ENCODE results near the gene PTTG1IP. TPM values are rescaled to one million over a fixed set of nuclear protein-coding genes. Genes with fewer than 3 reads are reported as not detected.
A peak's percentile ranks its signal among the peaks of the same experiment; 100 is the strongest.
"Not testable (repeated sequence)": the region's sequence is repeated elsewhere in the genome, so short reads cannot be mapped to it uniquely, and the experiment has no call there.

The PTTG1IP gene
- total RNA-seq, 2 experiments from 2014 or later, result 60.7 to 61.8 TPM

- no peak overlapping the region for H3K4me3 Mint-ChIP-seq
- TF ChIP-seq CTCF (IDR thresholded peaks at IDR 0.05), result no peak
- peaks cover 21% of the 10 kb centered on the region for H3K4me1 Mint-ChIP-seq (ENCODE audit: low read depth)
- H3K9me3 Mint-ChIP-seq, result no peaks in the 10 kb centered on the region
- H3K27ac Mint-ChIP-seq, result peak overlapping the region; percentile 16
- CTCF ChIA-PET, result interaction anchor here (1.2 to 1.6 kb wide), 3 partner anchors 9 to 91 kb away, joined by 4 to 5 read pairs (median 5); no protein-coding TSS in a partner anchor
- POLR2A ChIA-PET, result interaction anchor here (0.8 to 19.2 kb wide), 4 partner anchors 9 to 33 kb away, joined by 3 to 166 read pairs (median 4); partner anchors contain the start of gene PTTG1IP
- intact Hi-C loops (cut with micrococcal nuclease), result no loop called here
- H3K36me3 Mint-ChIP-seq (ENCODE audit: low read depth), result peaks cover 12% of the 10 kb centered on the region
- no peak for DNase-seq
- ATAC-seq, result peak; percentile 7
- no peaks in the 10 kb centered on the region for H3K27me3 Mint-ChIP-seq
Measured at GRCh38 chr21:44884097-44884496, 10.6 kb upstream of the PTTG1IP start.

DNA sequence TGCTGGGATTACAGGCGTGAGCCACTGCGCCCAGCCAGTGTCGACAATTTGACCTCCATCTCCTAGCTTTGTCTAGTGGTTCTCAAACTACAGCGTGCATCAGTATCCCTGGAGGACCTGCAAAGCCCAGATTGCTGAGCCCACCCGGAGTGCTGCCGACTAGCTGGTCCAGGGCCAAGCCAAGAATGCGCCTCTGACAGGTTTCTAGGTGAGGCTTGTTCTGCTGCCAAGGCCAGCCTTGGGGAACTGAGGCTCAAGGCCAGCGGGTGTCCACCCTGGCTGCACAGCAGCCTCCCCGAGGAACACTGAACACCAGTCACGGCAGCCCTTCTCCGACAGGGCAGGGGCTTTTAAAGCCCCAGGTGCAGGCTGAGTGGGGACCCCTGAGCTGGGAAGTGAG lies 9.8 kb upstream of the PTTG1IP start:
- no peak for TF ChIP-seq CTCF (IDR thresholded peaks at IDR 0.05)
- no peaks in the 10 kb centered on the region for H3K27me3 Mint-ChIP-seq
- no peaks in the 10 kb centered on the region for H3K9me3 Mint-ChIP-seq
- H3K36me3 Mint-ChIP-seq (ENCODE audit: low read depth), result peaks cover 9% of the 10 kb centered on the region
- no peak for DNase-seq
- ChIA-PET CTCF (interaction anchor here (1.1 to 1.6 kb wide), 4 partner anchors 8 to 90 kb away, joined by 3 to 6 read pairs (median 4); no protein-coding TSS in a partner anchor), POLR2A (interaction anchor here (1.0 to 19.2 kb wide), 4 partner anchors 9 to 36 kb away, joined by 4 to 166 read pairs (median 4); no protein-coding TSS in a partner anchor)
- no peak overlapping the region for H3K4me3 Mint-ChIP-seq
- peaks cover 21% of the 10 kb centered on the region for H3K4me1 Mint-ChIP-seq (ENCODE audit: low read depth)
- no peak overlapping the region for H3K27ac Mint-ChIP-seq
- intact Hi-C loops (cut with micrococcal nuclease), result no loop called here
- no peak for ATAC-seq

DNA sequence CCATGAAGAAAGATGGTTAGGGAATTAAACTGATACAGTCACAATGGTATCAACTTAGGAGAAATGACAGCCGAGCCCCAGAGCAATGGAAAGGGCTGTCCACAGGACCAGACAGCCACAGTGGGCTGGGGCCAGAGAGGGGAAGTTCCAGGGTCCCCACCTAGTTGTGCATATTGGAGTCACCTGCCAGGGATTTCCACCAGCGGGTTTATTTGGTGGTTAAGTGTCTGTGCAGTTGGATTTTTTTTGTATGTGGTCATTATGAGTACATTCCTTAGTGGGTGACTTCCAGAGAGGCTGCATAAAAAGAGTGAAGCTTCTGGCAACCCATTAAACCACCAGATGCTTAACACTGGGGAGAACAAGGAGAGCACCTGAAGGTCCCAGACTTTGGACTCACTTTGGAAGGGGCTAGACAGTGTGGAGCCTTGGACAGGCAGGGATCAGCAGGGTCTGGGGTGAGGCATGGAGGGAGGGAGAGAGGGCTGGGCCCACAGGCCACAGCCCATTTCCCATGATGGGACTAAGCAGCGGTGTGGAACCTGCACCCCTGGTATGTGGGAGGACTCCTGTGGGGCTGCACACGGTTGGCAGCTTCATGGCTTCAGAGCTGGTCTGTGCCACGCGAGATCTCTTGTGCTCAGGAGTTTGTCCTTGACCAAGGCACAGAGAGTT lies 7.8 kb upstream of the PTTG1IP start:
- Mint-ChIP-seq H3K4me1 (ENCODE audit: low read depth) (peaks cover 21% of the 10 kb centered on the region), H3K27ac (peak overlapping the region; percentile 76), H3K36me3 (ENCODE audit: low read depth) (peaks cover 3% of the 10 kb centered on the region), H3K27me3 (no peaks in the 10 kb centered on the region), H3K9me3 (no peaks in the 10 kb centered on the region), H3K4me3 (no peak overlapping the region)
- intact Hi-C loops (cut with micrococcal nuclease), result no loop called here
- ChIA-PET POLR2A (interaction anchor here (0.9 to 19.2 kb wide), 4 partner anchors 12 to 66 kb away, joined by 3 to 166 read pairs (median 4); partner anchors contain the start of gene SLX9), CTCF (interaction anchor here (0.8 to 1.4 kb wide), 5 partner anchors 8 to 80 kb away, joined by 3 to 5 read pairs (median 3); partner anchors contain the start of genes PTTG1IP and UBE2G2)
- DNase-seq (no peak), ATAC-seq (peak; percentile 40)
- no peak for TF ChIP-seq CTCF (IDR thresholded peaks at IDR 0.05)

DNA sequence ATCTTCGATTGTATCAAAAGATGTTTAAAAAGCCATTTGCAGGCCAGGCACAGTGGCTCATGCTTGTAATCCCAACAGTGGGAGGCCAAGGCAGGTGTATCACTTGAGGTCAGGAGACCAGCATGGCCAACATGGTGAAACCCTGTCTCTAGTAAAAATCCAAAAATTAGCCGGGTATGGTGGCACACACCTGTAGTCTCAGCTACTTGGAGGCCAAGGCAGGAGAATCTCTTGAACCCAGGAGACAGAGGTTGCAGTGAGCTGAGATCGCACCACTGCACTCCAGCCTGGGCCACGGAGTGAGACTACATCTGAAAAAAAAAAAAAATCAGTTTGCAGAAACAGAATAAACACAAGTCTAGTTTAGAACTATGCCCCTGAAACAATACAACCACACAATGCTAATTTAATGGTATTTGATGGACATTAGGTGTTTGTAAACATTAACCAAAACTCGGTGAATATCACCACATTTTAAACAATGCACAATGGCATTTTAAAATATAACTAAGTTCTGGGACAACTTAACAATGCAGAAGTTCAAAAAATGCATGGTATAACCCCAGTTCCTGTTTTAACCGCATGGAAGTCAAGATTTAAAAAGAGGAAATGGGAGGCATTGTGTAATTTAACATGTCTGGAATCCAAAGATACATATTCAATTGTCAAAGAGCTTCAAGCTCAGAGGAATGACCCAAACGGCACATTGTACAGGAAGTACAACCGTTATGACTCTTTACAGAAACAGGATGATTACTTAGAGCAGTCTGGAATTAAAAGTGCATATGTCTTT lies 7.1 kb upstream of the PTTG1IP start:
- intact Hi-C loops (cut with micrococcal nuclease), result no loop called here
- TF ChIP-seq CTCF (IDR thresholded peaks at IDR 0.05), result no peak
- ChIA-PET CTCF (interaction anchor here (1.4 kb wide), 1 partner anchor 52 kb away, joined by 5 read pairs; no protein-coding TSS in a partner anchor), POLR2A (interaction anchor here (1.1 to 19.2 kb wide), 3 partner anchors 13 to 65 kb away, joined by 3 to 166 read pairs (median 5); partner anchors contain the start of gene SLX9)
- peak; percentile 19 for ATAC-seq
- H3K27ac Mint-ChIP-seq, result peak overlapping the region; percentile 76
- no peak for DNase-seq
- no peaks in the 10 kb centered on the region for H3K36me3 Mint-ChIP-seq (ENCODE audit: low read depth)
- peaks cover 24% of the 10 kb centered on the region for H3K4me1 Mint-ChIP-seq (ENCODE audit: low read depth)
- H3K9me3 Mint-ChIP-seq, result no peaks in the 10 kb centered on the region
- peak overlapping the region; percentile 4 for H3K4me3 Mint-ChIP-seq
- H3K27me3 Mint-ChIP-seq, result no peaks in the 10 kb centered on the region

- H3K36me3 Mint-ChIP-seq (ENCODE audit: low read depth); DNase-seq; H3K4me3 Mint-ChIP-seq; H3K9me3 Mint-ChIP-seq; ATAC-seq; H3K27ac Mint-ChIP-seq; H3K27me3 Mint-ChIP-seq: not testable (repeated sequence)
- peaks cover 29% of the 10 kb centered on the region for H3K4me1 Mint-ChIP-seq (ENCODE audit: low read depth)
- CTCF ChIA-PET, result interaction anchor here (2.0 kb wide), 1 partner anchor 79 kb away, joined by 8 read pairs; the partner anchor contains the start of gene UBE2G2
- POLR2A ChIA-PET, result interaction anchor here (0.6 to 19.2 kb wide), 3 partner anchors 14 to 53 kb away, joined by 4 to 166 read pairs (median 4); no protein-coding TSS in a partner anchor
- intact Hi-C loops (cut with micrococcal nuclease), result loop anchor here (10.0 kb wide), 1 partner anchor 46 kb away; the partner anchor contains the start of gene ITGB2
Measured at GRCh38 chr21:44879238-44879637, 5.7 kb upstream of the PTTG1IP start.

Data from activated CD8-positive, alpha-beta T cell treated with anti-CD3 and anti-CD28 coated beads for 36 hours (primary cell).